AG09319 (cell line): ENCODE results near the gene CHST11.
A peak's percentile ranks its signal among the peaks of the same experiment; 100 is the strongest.

ENCODE experiments used
- DNase-seq: peaks from one replicate; pipeline ENCODE4 v3.0.0-alpha.2; 2010; ENCODE audit warnings: low read depth; ENCODE audit errors: extremely low read depth
- TF ChIP-seq, protein P1 (sequence below): IDR thresholded peaks from 2 replicates; pipeline ENCODE4 v1.5.1; 2011; ENCODE audit warnings: low read depth, mild to moderate bottlenecking, inconsistent platforms, low read length, moderate library complexity

The CHST11 gene

DNA sequence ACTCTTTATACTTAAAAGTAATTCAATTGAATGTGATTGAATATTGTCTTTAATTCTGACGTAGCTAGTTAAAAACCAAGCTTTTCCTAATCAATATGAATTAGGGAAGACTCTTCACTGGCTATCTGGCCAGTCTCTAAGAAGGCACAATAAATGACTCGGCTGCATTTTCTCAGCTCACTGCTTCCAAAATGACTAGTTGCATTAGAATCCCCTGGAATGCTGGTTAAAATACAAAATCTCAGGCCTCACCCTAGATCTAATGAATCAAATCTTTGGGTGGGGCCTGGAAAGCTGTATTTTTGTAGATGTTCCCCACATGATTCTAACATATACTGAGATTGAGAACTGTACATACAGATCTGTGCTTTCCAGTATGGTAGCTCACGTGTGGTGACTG lies 242.1 kb downstream of the CHST11 start:
- no peak for DNase-seq
- TF ChIP-seq, protein P1, sequence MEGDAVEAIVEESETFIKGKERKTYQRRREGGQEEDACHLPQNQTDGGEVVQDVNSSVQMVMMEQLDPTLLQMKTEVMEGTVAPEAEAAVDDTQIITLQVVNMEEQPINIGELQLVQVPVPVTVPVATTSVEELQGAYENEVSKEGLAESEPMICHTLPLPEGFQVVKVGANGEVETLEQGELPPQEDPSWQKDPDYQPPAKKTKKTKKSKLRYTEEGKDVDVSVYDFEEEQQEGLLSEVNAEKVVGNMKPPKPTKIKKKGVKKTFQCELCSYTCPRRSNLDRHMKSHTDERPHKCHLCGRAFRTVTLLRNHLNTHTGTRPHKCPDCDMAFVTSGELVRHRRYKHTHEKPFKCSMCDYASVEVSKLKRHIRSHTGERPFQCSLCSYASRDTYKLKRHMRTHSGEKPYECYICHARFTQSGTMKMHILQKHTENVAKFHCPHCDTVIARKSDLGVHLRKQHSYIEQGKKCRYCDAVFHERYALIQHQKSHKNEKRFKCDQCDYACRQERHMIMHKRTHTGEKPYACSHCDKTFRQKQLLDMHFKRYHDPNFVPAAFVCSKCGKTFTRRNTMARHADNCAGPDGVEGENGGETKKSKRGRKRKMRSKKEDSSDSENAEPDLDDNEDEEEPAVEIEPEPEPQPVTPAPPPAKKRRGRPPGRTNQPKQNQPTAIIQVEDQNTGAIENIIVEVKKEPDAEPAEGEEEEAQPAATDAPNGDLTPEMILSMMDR, result no peak

DNA sequence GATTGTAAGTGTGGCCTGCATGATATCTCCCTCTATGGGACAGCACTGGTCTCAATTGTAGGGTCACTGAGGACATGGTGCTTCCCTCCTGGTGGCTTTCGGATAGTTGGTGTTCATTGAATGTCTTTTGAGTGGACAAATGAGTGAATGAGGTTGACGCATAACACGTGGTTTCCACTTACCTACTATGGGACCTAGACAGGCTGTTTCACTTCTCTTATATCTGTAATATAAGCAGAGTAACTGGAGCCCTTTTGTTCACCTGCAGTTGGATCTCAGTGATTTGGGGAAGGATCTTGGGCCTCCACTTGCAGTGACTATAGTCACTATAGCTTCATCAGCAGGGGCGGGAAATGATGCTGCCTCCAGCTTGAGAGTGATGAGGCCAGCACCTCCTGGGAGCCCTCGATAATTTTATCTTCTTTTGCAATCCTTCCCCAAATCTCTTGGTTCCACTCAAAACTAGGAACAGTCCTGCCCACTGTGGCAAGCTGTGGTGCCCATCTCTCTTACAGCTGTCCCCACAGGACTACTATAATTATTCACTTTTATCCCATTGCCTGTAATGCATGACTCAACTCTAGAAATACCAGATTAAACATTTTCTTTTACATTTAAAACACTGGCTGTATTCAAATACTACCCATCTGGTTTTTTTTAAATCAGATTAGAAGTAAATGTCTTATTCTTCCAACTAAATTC lies 242.9 kb downstream of the CHST11 start:
- DNase-seq, result no peak
- TF ChIP-seq, protein P1, result no peak

DNA sequence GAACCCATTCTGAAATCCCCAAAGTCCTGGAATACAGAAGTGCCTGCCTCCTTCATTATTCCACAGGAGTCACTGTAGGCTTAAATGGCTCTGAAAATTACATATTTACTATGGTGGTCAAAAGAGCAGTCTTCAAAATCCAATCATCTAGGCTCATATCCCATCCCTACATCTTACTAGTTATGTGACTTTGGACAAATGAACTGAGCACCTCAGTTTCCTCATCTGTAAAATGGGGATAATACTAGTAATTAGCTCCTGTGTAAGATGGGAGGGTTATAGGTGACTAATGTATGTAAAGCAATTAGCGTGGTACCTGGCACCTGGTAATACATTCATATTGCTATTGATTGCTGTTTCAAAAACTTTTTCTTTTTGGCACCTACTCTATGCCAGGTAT lies 243.6 kb downstream of the CHST11 start:
- TF ChIP-seq, protein P1, result no peak

DNA sequence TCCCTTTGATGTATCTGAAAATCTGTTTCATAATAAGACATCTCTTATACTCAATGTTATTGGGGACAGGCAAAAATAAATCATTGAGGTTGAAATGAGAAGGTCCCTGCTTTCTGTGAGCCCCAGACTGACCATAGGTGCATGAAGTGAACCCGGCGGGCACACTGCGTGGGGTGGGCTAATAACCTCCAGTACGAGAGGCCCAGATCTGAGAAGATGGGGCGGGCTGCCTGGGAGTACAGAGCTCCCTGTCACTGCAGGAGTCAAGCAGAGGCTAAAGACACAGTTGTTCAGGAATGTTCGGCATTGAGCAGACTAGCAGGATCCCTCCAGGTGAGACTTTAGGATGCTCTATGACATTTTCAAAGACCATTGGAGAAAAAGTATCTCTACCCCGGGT lies 244.6 kb downstream of the CHST11 start:
- TF ChIP-seq, protein P1, result no peak
- no peak for DNase-seq

More for the DNA sequence above, 243.6 kb downstream of the CHST11 start:
- no peak for DNase-seq

DNA sequence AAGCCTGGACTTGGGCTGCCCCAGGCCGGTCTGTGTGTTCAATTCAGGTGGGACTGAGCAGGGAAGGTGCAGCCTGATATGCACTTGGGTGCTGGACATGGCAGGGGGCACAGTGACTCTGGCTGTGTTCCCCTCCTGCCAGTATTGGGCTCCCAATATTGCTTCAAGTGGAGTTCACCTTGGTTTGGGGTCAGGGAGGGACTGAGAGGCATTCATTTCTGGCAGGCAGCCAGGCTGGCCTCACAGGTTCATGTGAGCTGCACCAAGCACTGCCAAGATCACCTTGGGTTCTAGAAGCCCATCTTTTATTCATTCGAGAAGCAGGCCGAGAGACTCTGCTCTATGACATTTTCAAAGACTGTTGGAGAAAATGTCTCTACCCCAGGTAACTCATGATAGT lies 245.0 kb downstream of the CHST11 start:
- DNase-seq, result no peak
- TF ChIP-seq, protein P1, result no peak

DNA sequence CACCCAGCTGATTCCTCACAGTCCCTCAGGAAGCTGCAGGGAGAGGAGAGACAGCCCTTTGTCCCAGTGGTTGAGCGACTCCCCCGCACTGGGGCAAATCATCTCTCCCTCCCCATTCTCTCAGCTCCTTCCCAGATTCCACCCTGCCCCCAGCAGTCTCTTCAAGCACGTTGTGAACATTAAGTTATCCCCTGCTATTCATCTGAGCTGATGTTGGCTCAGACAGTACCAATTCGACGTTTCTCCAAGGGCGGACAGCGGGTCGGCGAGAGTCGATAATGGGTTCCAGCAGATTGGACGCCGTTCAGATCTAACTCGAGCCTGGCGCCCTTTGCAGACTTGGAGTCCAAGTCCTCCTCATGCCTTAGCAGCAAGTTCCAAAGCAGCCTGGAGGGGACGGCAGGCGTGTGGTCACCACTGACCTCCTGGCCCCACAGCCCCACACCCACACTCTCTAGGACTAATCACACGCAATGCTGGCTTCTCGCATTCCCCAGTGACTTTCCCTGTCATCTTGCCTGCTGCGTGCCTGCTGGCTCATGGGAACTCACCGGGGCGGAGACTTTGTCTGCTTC lies 245.9 kb downstream of the CHST11 start:
- TF ChIP-seq, protein P1, result no peak
- DNase-seq, result peak; percentile 94

DNA sequence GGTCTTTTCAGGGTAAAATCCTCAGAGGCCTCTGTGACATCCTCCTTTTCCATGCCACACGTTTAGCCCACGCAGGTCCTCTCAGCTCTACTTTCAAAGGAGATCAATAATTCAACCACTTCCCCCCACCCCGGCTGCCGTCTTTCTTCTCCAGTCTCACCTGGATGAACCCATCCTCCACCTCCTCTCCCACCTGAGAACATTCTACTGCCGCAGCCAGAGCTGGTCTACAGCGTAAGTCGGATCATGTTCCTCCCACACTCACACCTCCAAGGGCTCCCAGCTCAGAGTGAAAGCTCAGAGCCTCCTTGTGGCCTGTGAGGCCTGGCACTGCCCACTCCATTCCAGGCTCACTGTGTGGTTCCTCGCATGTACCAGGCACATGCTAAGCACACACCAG lies 246.6 kb downstream of the CHST11 start:
- DNase-seq, result no peak
- TF ChIP-seq, protein P1, result no peak
